GM18499 (cell line): ENCODE results near the gene PKN2.
"Not testable (repeated sequence)": the region's sequence is repeated elsewhere in the genome, so short reads cannot be mapped to it uniquely, and the experiment has no call there.

ENCODE experiments used
- ATAC-seq: cut with Tn5 transposase; IDR thresholded peaks from one replicate; pipeline ENCODE4 v1.9.1; 2021; ENCODE audit warnings: moderate number of reproducible peaks; ENCODE audit not compliant: insufficient read depth, unreplicated experiment

PKN2 gene

DNA sequence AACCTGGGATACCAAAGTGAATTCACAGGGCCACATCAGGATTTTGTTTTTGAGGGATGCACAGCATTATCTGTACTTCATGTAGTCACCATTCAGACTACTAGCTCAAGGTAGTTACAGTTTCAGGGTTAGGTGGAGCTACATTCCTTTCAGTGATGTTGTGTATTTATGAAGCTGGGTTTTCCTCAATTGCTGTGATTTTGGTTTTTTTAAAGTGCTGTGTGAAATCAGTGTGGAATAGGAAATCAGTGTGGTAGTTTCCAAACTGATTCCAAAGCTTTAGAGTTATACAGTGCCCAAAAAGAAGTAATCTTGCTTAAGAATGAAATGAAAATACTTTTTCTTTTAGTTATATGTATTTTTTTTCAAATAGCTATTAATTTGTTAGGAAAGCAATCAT lies 95.8 kb downstream of the PKN2 start:
- no peak for ATAC-seq

DNA sequence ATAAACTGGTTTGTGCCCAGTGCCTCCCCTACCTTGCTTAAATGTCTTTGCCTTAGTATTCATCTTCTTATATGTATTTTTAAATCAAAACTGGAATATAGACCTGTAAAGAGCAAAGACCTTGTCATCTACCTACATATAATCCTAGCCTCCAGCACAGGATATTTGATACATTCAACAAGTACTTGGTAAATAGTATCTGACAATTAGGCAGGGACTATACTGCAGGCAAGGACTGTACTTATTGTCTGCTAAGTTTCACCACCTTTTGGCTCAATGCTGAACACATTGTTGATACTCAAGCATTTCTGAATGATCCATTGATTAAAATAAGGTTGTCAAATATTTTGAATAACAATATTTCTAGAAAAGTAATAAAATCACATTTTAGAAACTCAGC lies 96.4 kb downstream of the PKN2 start:
- ATAC-seq = no peak

DNA sequence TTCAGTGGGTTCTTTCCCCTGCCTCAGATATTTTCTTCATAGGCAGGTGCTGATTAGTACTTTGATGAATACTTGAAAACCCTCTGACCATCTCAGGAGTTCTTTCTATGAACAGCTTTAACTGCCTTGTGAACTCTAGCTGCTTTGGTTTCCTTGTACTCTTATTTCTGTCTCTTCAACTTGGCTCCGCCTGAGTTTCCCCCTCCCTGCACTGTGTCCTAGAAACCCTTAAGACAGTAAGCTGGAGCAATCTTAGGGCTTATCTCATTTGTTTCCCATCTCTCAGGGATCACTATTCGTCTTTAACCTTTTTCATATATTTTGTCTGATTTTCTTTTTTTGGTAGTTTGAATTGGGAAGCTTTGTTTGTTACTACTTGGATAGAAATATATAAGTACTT lies 99.1 kb downstream of the PKN2 start:
- ATAC-seq = no peak

DNA sequence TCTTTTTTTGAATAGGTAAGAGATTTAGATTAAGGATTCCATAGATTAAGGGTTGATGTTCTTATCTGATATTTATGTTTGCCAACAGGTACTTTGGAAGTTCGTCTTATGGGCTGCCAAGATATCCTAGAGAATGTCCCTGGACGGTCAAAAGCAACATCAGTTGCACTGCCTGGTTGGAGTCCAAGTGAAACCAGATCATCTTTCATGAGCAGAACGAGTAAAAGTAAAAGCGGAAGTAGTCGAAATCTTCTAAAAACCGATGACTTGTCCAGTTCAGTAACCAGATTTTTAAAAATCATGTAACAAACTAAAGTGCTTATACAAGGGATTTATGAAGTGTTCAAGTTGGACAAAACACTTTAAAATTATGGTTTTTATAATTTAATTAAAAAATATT lies 100.5 kb downstream of the PKN2 start:
- no peak for ATAC-seq

DNA sequence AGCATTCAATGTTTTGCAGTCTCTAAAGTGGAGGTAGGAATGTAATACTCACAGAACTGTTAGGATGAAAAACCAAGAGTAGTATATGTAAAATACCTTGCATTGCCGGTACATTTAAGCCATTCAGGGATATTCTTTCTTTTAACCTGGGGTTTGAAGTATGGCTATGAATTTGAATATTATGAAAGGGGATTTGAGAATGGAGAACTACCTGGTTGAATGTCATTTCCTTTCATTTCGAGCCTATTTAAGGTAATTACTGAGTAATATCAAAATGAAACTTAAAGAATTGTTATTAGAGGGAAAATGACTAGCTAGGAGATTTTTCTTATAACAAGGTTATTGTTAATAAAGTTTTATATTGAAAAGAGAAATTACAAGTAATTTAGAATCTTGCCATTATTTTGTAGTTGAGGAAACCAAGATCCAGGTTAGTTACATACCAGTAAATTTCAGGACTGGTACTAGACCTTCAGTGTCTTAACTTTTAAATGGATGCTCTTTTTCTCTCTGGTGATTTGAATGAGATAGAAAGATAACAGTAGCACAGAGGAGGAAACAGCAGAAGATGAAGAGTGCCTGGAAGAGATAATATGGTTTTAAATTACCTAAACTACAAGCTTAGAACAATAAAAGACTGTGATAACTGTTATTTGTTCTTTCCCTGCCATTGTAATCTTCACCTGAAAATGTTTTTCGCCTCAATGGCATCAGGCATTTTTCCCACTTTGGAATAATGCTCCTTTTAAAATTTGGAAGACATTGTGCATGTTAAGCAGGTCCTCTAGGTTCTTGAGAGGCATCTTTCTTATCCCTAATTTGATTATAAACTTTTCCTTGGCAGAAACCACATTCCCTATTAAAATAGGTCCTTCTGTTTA lies 103.2 kb downstream of the PKN2 start:
- ATAC-seq = no peak

- no peak for ATAC-seq
Observed at GRCh38 chr1:88791192-88791591, 107.1 kb downstream of the PKN2 start.

- no peak for ATAC-seq
Observed at GRCh38 chr1:88799491-88799890, 115.4 kb downstream of the PKN2 start.

DNA sequence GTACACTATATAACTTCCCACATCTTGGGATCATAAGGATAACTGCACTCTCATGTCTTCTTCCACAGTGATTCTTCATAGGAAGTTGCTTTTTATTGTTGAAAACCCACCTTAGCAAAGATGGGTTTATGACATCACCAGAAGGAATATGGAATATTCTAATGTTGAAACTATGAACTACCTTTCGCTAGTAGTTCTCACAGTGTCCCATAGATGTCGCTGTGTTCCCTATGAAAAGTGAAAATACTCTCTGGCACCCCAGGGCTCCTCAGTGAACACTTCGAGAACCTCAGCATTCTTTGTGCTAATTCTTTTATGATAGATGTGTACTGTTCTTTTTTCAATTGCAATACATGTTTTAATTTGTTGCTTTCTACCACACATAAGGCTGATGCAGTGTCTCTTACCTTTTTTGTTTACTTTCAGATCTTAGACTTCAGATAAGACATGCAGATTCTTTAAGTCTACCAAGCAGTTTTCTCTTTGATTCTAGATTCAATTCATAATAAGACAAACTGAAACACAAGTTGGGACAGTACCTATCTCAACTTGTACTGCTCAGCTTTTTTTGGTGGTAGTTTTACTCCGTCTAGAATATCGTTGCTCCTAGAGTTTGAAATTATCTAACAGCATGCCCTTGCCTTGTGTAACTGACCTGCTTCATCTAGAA lies 116.4 kb downstream of the PKN2 start:
- ATAC-seq = no peak

DNA sequence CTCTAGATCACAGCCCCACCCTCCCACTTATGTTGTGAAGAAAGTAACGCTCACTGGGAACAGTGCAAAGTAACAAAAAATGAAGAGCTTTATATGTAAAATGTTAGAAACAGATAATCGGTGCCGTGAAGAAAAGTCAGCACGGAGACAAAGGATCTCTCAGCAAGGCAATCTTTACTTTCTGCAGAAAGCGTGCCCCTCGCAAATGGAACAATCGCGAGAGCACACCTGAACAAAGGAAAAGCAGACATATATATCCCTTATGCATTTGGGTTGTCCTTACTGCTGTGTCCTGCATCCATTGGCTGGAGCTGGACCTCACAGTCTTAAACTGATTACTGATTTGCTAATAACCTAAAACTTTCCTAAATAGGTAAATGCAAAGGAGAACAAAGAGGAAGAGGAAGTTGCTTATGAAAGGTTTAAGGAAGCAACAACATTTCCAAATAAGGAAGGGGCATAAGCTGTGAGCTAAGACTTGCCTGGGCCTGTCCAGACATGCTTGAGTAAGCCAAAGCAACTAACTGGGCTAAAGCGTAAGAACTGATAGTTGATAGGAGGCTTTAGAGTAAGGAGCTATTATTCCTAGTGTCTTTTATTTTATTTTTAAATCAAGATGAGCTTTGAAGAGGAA lies 117.6 kb downstream of the PKN2 start:
- ATAC-seq = no peak

DNA sequence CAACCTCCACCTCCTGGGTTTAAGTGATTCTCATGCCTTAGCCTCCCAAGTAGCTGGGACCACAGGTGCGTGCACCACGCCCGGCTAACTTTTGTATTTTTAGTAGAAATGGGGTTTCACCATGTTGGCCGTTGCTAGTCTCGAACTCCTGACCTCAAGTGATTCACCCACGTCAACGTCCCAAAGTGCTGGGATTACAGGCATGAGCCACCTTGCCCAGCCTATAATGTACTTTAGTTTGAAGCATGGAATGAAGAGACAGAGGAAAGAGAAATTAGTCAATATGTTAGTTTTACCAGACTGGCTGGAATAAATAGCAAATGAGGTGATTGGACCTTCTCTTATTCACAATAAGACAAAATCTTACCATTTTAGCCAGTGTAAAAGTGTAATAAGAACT lies 118.3 kb downstream of the PKN2 start:
- ATAC-seq = no peak

DNA sequence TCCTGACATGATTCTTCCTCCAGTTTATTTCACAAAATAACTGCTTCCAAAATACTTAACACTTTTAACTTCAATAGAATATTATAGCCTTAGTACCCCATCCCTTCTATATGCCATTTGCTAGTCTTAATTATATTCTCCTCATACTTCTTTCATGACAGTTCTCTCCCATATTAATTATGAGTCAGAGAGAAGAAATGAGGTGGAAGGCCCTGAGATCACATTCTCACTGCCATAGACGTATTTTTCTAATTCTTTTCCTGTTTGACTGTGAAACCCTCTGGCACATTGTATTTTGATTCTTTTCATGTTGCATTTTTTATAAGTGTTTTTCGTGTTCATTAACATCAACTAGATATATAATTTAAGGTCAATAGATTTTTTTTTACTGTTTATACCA lies 118.9 kb downstream of the PKN2 start:
- no peak for ATAC-seq

- no peak for ATAC-seq
Observed at GRCh38 chr1:88803444-88803843, 119.4 kb downstream of the PKN2 start.

GRCh38 chr1:88812366-88812765 lies 128.3 kb downstream of the PKN2 start:
- no peak for ATAC-seq

GRCh38 chr1:88813471-88813870 lies 129.4 kb downstream of the PKN2 start:
- ATAC-seq = no peak

GRCh38 chr1:88819642-88820041 lies 135.6 kb downstream of the PKN2 start:
- not testable (repeated sequence) for ATAC-seq

- no peak for ATAC-seq
Observed at GRCh38 chr1:88825721-88826120, 141.6 kb downstream of the PKN2 start.

DNA sequence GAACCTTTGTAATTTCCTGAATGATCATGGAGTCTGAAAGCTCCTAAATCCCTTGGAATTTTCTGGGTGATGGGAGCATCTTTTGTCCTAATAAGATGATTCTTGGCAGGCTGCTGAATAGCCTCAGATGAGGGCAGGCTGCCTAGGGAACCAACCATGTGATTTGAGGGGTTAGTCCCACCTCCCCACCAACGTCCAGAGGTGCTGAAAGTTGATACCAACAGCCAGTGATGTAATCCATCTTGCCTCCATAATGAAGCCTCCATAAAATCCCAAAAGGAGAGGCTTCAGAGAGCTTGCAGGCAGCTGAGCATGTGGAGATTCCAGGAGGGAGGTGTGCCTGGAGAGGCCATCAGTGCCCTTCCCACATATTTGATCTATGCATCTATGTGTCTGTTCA lies 163.6 kb downstream of the PKN2 start:
- ATAC-seq = no peak

- ATAC-seq = no peak
Observed at GRCh38 chr1:88851303-88852063, 167.4 kb downstream of the PKN2 start.

DNA sequence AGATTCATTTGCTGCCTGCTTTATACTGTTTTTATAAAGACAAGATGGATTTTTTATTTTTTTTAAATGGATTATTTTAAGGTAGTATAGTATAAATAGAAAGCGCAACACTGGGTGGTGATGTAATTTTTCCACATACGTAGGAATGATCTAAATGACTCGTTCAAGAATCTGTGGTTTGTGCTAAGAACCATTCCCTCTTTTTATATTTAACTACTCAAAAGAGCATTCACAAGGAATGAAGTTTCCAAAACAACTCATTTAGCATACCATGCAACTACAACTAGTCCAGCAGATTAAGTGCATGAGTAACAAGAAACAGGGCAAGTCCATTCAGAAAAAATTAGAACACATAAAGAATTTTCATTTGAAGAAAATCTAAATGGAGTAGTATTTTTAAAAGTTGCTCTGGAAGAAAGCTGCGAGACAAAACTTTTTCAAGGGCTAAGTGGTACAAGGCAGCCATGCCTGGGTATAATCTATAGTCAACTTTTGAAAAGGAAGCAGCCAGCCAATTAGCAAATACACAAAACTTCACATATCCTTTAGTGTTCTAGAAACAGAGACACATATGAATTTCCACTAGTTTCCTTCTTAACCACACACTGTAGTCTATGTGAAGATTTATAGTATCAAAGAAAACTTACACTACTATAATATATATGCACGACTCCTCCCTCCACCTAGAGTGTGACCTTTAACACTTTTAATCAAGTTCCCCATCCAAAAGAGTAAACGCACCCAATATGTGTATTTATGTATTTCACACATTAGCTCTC lies 183.9 kb downstream of the PKN2 start:
- no peak for ATAC-seq

GRCh38 chr1:88869644-88870043 lies 185.6 kb downstream of the PKN2 start:
- not testable (repeated sequence) for ATAC-seq
